H1 (cell line): ENCODE measurements around the gene UBE2G2. TPM values are rescaled to one million over a fixed set of nuclear protein-coding genes. Genes with fewer than 3 reads are reported as not detected.

Experiments
- CTCF ChIA-PET: fragments of 300-600 bp; sonication (Branson Sonifier 250); formaldehyde crosslinking; loops from one replicate; lab custom pipeline; 2021; ENCODE audit not compliant: partially characterized antibody; lab: Charles Lee
- POLR2A ChIA-PET: fragments of 300-600 bp; sonication (Branson Sonifier 250); formaldehyde crosslinking; loops from one replicate; lab custom pipeline; 2021; ENCODE audit warnings: inconsistent platforms; ENCODE audit not compliant: partially characterized antibody; lab: Charles Lee
- DNase-seq, 2 experiments: peaks; one replicate each; pipeline versions ENCODE4 v3.0.0 to v3.0.0-alpha.2; 2010 to 2022; ENCODE audit warnings: low spot score in 2 of 2, low read depth in 1 of 2, mixed read lengths in 1 of 2
- FAIRE-seq: peaks from 2 replicates; lab custom pipeline; 2011; peaks lifted over from hg19 to GRCh38; lab: Jason Lieb, UNC
- H2AFZ ChIP-seq: 2 replicates; pipeline ENCODE4 v1.8.1; 2012; ENCODE audit warnings: low read length, inconsistent platforms
- H2AK5ac ChIP-seq: 2 replicates; pipeline ENCODE4 v1.6.1; 2013; ENCODE audit warnings: low read depth, low read length
- H2BK120ac ChIP-seq: replicated peaks from 2 replicates; pipeline ENCODE3; 2013; ENCODE audit warnings: low read depth, low read length, inconsistent platforms
- H2BK12ac ChIP-seq: 2 replicates; pipeline ENCODE4 v1.6.1; 2013; ENCODE audit warnings: low read depth, low read length
- H2BK15ac ChIP-seq: 2 replicates; pipeline ENCODE4 v1.6.1; 2013; ENCODE audit warnings: low read length
- H2BK20ac ChIP-seq: 2 replicates; pipeline ENCODE4 v1.6.1; 2013; ENCODE audit warnings: low read length
- H2BK5ac ChIP-seq: 2 replicates; pipeline ENCODE4 v1.6.1; 2013; ENCODE audit warnings: low read depth, low read length
- H3K14ac ChIP-seq: 2 replicates; pipeline ENCODE4 v1.6.1; 2013; ENCODE audit warnings: inconsistent platforms; ENCODE audit not compliant: insufficient read length
- H3K18ac ChIP-seq: 2 replicates; pipeline ENCODE4 v1.6.1; 2013; ENCODE audit warnings: low read length; ENCODE audit errors: extremely low read depth
- H3K23ac ChIP-seq: 2 replicates; pipeline ENCODE4 v1.6.1; 2013; ENCODE audit warnings: inconsistent platforms; ENCODE audit not compliant: insufficient read length
- H3K23me2 ChIP-seq: 2 replicates; pipeline ENCODE4 v1.6.1; 2013; ENCODE audit warnings: low read depth, low read length
- H3K27ac ChIP-seq: 2 replicates; pipeline ENCODE4 v1.6.1; 2011; ENCODE audit warnings: low read depth, low read length, inconsistent platforms
- H3K27me3 ChIP-seq, 4 experiments: replicated peaks in 1 of 4; 1 replicate in 1 of 4; 2 replicates in 3 of 4; pipeline versions ENCODE4 v1.6.1 to v1.8.1; 2011 to 2013; ENCODE audit warnings: low read length in 3 of 4, mild to moderate bottlenecking in 3 of 4, inconsistent platforms in 2 of 4, mixed read lengths in 2 of 4, moderate library complexity in 1 of 4; ENCODE audit not compliant: control insufficient read depth in 3 of 4, insufficient read depth in 3 of 4; ENCODE audit errors: extremely low read depth in 1 of 4
- H3K36me3 ChIP-seq, 4 experiments: 2 replicates each; pipeline versions ENCODE4 v1.6.1 to v1.8.1; 2011 to 2013; ENCODE audit warnings: mild to moderate bottlenecking in 4 of 4, low read length in 3 of 4, moderate library complexity in 2 of 4, control low read depth in 1 of 4, inconsistent platforms in 1 of 4; ENCODE audit not compliant: insufficient read depth in 4 of 4, control insufficient read depth in 2 of 4
- H3K4ac ChIP-seq: replicated peaks from 2 replicates; pipeline ENCODE3; 2013; ENCODE audit warnings: low read length, low read depth, mixed read lengths, inconsistent platforms; ENCODE audit not compliant: insufficient read length
- H3K4me1 ChIP-seq, 4 experiments: replicated peaks in 1 of 4; 1 replicate in 1 of 4; 2 replicates in 3 of 4; pipeline versions ENCODE4 v1.6.1 to v1.8.1; 2011 to 2013; ENCODE audit warnings: low read length in 3 of 4, inconsistent platforms in 2 of 4, mixed read lengths in 1 of 4; ENCODE audit not compliant: insufficient read depth in 4 of 4, control insufficient read depth in 3 of 4
- H3K4me2 ChIP-seq, 2 experiments: 2 replicates each; pipeline versions ENCODE4 v1.6.1 to v1.8.1; 2011 to 2013; ENCODE audit warnings: low read depth in 2 of 2, low read length in 2 of 2, control low read depth in 1 of 2, inconsistent platforms in 1 of 2, mild to moderate bottlenecking in 1 of 2; ENCODE audit not compliant: insufficient read depth in 1 of 2
- H3K4me3 ChIP-seq, 4 experiments: fragments of 200-600, 300-600 bp in 1 of 4; sonication (generic), shearing (Covaris generic), sonication (Bioruptor Twin) in 1 of 4; 2 replicates each; pipeline versions ENCODE4 v1.5.1 to v1.8.1; 2011 to 2016; ENCODE audit warnings: low read length in 4 of 4, low read depth in 3 of 4, control low read depth in 2 of 4, inconsistent platforms in 2 of 4, mild to moderate bottlenecking in 2 of 4, mixed read lengths in 1 of 4, moderate library complexity in 1 of 4; ENCODE audit not compliant: insufficient read depth in 2 of 4; ENCODE audit errors: extremely low read depth in 1 of 4
- H3K56ac ChIP-seq: replicated peaks from 2 replicates; pipeline ENCODE3; 2013; ENCODE audit warnings: low read depth, mild to moderate bottlenecking, mixed read lengths, low read length, inconsistent platforms; ENCODE audit not compliant: insufficient read length
- H3K79me1 ChIP-seq: 2 replicates; pipeline ENCODE4 v1.6.1; 2013; ENCODE audit warnings: low read depth, low read length, control low read depth
- H3K79me2 ChIP-seq, 2 experiments: 2 replicates each; pipeline versions ENCODE4 v1.6.1 to v1.8.1; 2012 to 2013; ENCODE audit warnings: low read length in 2 of 2, mild to moderate bottlenecking in 2 of 2, inconsistent platforms in 1 of 2; ENCODE audit not compliant: insufficient read depth in 2 of 2, control insufficient read depth in 1 of 2
- H3K9ac ChIP-seq, 4 experiments: replicated peaks in 1 of 4; 1 replicate in 1 of 4; 2 replicates in 3 of 4; pipeline versions ENCODE4 v1.6.1 to v1.8.1; 2011 to 2013; ENCODE audit warnings: low read depth in 3 of 4, low read length in 3 of 4, control low read depth in 2 of 4, mild to moderate bottlenecking in 2 of 4, moderate library complexity in 2 of 4, inconsistent platforms in 1 of 4; ENCODE audit errors: extremely low read depth in 1 of 4
- H3K9me3 ChIP-seq, 2 experiments: 2 replicates each; pipeline versions ENCODE4 v1.6.1 to v1.8.1; 2012 to 2013; ENCODE audit warnings: mild to moderate bottlenecking in 2 of 2, moderate library complexity in 2 of 2, control low read depth in 1 of 2, inconsistent platforms in 1 of 2, low read depth in 1 of 2, low read length in 1 of 2, mixed read lengths in 1 of 2; ENCODE audit not compliant: insufficient read depth in 2 of 2
- H4K20me1 ChIP-seq, 2 experiments: replicated peaks in 1 of 2; 2 replicates each; pipeline versions ENCODE3 to v1.8.1; 2011 to 2013; ENCODE audit warnings: inconsistent platforms in 2 of 2, low read length in 2 of 2, mild to moderate bottlenecking in 1 of 2; ENCODE audit not compliant: insufficient read depth in 2 of 2, control insufficient read depth in 1 of 2
- H4K5ac ChIP-seq: 2 replicates; pipeline ENCODE4 v1.6.1; 2013; ENCODE audit warnings: low read length, low read depth, mixed read lengths, inconsistent platforms; ENCODE audit not compliant: insufficient read length
- H4K8ac ChIP-seq: 2 replicates; pipeline ENCODE4 v1.8.0; 2013; ENCODE audit warnings: mild to moderate bottlenecking, moderate library complexity, low read length, inconsistent platforms; ENCODE audit not compliant: insufficient read depth; ENCODE audit errors: extremely low read depth
- H4K91ac ChIP-seq: replicated peaks from 2 replicates; pipeline ENCODE3; 2013; ENCODE audit warnings: low read length, mixed read lengths, inconsistent platforms; ENCODE audit not compliant: insufficient read length
- ATF2 ChIP-seq: IDR thresholded peaks from 2 replicates; pipeline ENCODE4 v1.6.1; 2012; ENCODE audit warnings: low read length, inconsistent platforms
- CBX8 ChIP-seq: fragments of 300-800, 300-1000 bp; sonication (generic); IDR thresholded peaks from 2 replicates; pipeline ENCODE4 v1.7.1; 2016; ENCODE audit warnings: low read depth, low read length, borderline replicate concordance
- FOSL1 ChIP-seq: IDR thresholded peaks from 2 replicates; pipeline ENCODE4 v1.6.1; 2011; ENCODE audit warnings: mild to moderate bottlenecking, low read depth, low read length, moderate library complexity; ENCODE audit not compliant: insufficient read depth
- GABPA ChIP-seq: IDR thresholded peaks from 2 replicates; pipeline ENCODE4 v1.6.1; 2011; ENCODE audit warnings: mild to moderate bottlenecking, low read length, moderate library complexity, borderline replicate concordance; ENCODE audit not compliant: insufficient read depth
- GTF2F1 ChIP-seq: IDR thresholded peaks from 2 replicates; pipeline ENCODE4 v1.6.1; 2012; ENCODE audit warnings: low read depth, low read length, improper control_type of control experiment, borderline replicate concordance
- POU5F1 ChIP-seq: IDR thresholded peaks from 2 replicates; pipeline ENCODE4 v1.6.1; 2011; ENCODE audit warnings: low read depth, mild to moderate bottlenecking, low read length, moderate library complexity
- RBBP5 ChIP-seq: IDR thresholded peaks from 2 replicates; pipeline ENCODE4 v1.7.1; 2012; ENCODE audit warnings: low read depth, mild to moderate bottlenecking, inconsistent platforms, low read length, moderate library complexity, borderline replicate concordance
- RNF2 ChIP-seq: fragments of 200-900, 300-1000 bp; sonication (generic); IDR thresholded peaks from 2 replicates; pipeline ENCODE4 v1.7.1; 2016; ENCODE audit warnings: borderline replicate concordance, low read depth, mild to moderate bottlenecking, antibody characterized with exemption, low read length; ENCODE audit not compliant: poor library complexity, severe bottlenecking; ENCODE audit errors: missing control alignments
- SP2 ChIP-seq: IDR thresholded peaks from 2 replicates; pipeline ENCODE4 v1.6.1; 2012; ENCODE audit warnings: mild to moderate bottlenecking, low read length, inconsistent platforms
- SUZ12 ChIP-seq: fragments of 200-600 bp; sonication (generic); IDR thresholded peaks from 2 replicates; pipeline ENCODE4 v1.6.1; 2012; ENCODE audit warnings: mild to moderate bottlenecking, inconsistent platforms, low read length, moderate library complexity, mixed read lengths
- WGBS, 2 experiments: shearing (Covaris generic) in 1 of 2; methylation state at CpG; one replicate each; pipeline versions ENCODE4 v1.1.6 to v1.1.7; 2013 to 2015; ENCODE audit warnings: low lambda C conversion rate in 2 of 2, mixed read lengths in 2 of 2, inconsistent platforms in 1 of 2, low coverage in 1 of 2, missing lambda C conversion rate in 1 of 2; ENCODE audit not compliant: insufficient replicate concordance in 2 of 2, insufficient coverage in 1 of 2, insufficient read length in 1 of 2; ENCODE audit errors: extremely low coverage in 1 of 2, missing lambda C conversion rate in 1 of 2; 5-methylcytosine and 5-hydroxymethylcytosine counted together
- polyA plus RNA-seq, 7 experiments: library from polyadenylated mRNA; depleted of rRNA in 3 of 7; stranded (reverse) in 5 of 7; unstranded in 2 of 7; fragments of >200 nt in 5 of 7; fragments of 200-250 nt in 2 of 7; gene quantifications; 1 replicate in 5 of 7; 2 replicates in 1 of 7; 4 replicates in 1 of 7; pipeline versions ENCODE4 v1.2.1 to v1.2.3, GENCODE V29; 2011 to 2013; ENCODE audit warnings: missing spikeins in 2 of 7, mixed read lengths in 2 of 7
- total RNA-seq: library from RNA; stranded (reverse); fragmentation: NEBNext Ultra II Directional; extraction: Animal tissue kit (Norgen Biotek cat#: 25700); gene quantifications from 2 replicates; pipeline ENCODE4 v1.2.1, GENCODE V29; 2021

Gene UBE2G2
- total and polyA plus RNA-seq, 2 of the 8 experiments (the other 6 are each of a cell fraction or from before 2014, with no cell fraction given) = 96.3 to 101 TPM

- Histone ChIP-seq H4K91ac (no peak overlapping the region), H3K79me1 (peaks cover 13% of the 10 kb centered on the region), H2BK20ac (no peak overlapping the region), H3K79me2 (peaks cover 9 to 93% of the 10 kb centered on the region in 2 experiments; a peak in 3 of 4 replicates), H3K56ac (no peak overlapping the region), H3K27me3 (no peaks in the 10 kb centered on the region), H3K27ac (no peak overlapping the region), H3K23ac (no peak overlapping the region), H3K23me2 (no peaks in the 10 kb centered on the region), H2AK5ac (no peak overlapping the region), H3K9ac (no peak overlapping the region), H3K4me2 (no peak overlapping the region), H4K8ac (no peak overlapping the region), H3K14ac (no peak overlapping the region), H3K4me3 (no peak overlapping the region), H2BK120ac (no peak overlapping the region), H2BK15ac (no peak overlapping the region), H3K4ac (no peak overlapping the region), H4K5ac (no peak overlapping the region), H3K18ac (no peak overlapping the region), H2BK5ac (no peak overlapping the region), H2AFZ (no peak overlapping the region), H2BK12ac (no peak overlapping the region), H3K4me1 (peaks cover 0 to 5% (median 4%) of the 10 kb centered on the region in 4 experiments; a peak in 3 of 7 replicates), H4K20me1 (peaks cover 0 to 7% of the 10 kb centered on the region in 2 experiments), H3K9me3 (no peaks in the 10 kb centered on the region), H3K36me3 (peaks cover 0 to 6% (median 3%) of the 10 kb centered on the region in 4 experiments; a peak in 4 of 8 replicates)
- ChIA-PET CTCF (interaction anchor here (1.2 to 1.6 kb wide), 2 partner anchors 11 to 279 kb away, joined by 3 to 6 read pairs; no protein-coding TSS in a partner anchor), POLR2A (interaction anchor here (1.2 kb wide), 1 partner anchor 10 kb away, joined by 4 read pairs; no protein-coding TSS in a partner anchor)
- DNase-seq = no peak
- WGBS, 2 experiments = 88% methylated on average over 1 of the region's 1 CpG; no CpG with 5 or more reads in 1 of the 2 experiments
- no peak for FAIRE-seq
- TF ChIP-seq SP2 (no peak), ATF2 (no peak), SUZ12 (no peak), POU5F1 (no peak), GABPA (no peak), CBX8 (no peak), RNF2 (no peak), GTF2F1 (no peak), FOSL1 (no peak), RBBP5 (no peak)
These were observed 11.7 kb downstream of the UBE2G2 start for GRCh38 chr21:44789880-44790279.
